NCI-H774 (cell line): Measurements from ENCODE around the gene PREX1.

Experiments used
- DNase-seq: peaks from one replicate; lab custom pipeline; 2025; lab: John Stamatoyannopoulos, UW

The PREX1 gene

DNA sequence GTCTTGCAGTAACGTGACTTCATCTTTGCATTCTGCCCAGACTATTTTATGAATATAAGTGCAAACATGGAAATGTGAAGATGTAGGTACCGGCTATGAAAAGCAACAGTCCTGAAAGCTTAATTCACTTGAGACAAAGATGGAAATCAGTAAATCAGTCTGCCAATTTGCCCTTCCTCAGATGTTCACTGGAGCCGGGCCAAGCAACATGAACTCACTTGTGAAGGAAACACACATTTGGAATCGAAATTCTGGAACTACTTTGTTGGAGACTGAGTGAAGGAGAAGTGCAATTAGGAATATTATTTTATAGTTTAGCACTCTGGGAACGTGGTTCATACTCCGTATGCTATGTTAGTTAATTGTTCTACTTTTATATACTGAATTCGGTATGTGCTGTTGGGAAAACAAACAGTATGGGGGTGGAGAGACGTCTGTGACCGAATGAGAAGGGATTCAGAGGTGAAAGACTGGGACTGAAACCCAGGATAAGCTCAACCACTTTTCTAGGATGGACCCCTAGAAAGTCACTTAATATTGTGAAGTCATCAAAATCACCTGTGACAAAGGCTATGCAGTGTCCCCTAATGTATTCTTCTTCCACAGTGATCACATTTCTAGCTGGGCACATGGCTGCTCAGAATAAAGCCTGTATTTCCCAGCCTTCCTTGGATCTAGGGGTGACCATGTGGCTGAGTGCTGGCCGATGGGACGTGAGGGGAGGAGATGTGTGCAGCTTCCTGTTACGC lies 95.5 kb downstream of the PREX1 start:
- no peak for DNase-seq

DNA sequence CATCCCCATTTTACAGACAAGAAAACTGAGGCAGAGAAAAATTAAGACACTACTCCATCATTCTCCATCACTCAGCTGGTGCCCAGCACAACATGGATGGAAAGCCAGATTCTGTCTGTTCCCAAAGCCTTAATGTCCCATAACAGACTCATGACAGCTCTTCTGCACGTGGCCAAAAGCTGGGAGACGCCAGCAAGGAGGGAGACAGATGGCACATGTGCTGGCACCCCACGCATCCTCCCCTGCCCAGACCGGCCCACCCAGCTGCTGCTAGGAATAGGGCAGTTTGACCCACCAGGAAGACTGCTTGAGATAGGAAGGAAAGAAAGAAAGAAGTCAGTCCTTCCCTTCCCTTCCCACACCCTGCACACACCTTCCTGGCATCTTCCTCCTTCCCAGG lies 96.3 kb downstream of the PREX1 start:
- DNase-seq, result no peak

DNA sequence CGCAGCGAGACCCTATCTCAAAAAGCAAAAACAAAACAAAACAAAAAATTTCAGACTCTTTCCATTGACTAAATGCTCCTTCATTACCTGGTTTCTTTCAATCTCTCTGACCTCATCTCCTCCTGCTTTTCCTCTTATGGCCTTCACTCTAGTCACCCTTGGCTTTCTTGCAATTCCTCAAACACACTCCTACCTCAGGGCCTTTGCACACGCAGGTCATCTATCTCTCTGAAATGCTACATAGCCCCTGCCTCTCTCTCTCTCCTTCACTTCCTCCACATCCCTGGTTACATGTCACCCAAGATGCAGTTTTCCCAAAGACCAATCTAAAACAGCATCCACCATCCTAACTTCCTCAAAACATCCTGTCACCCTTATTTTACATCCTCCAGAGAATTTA lies 96.8 kb downstream of the PREX1 start:
- DNase-seq, result no peak

DNA sequence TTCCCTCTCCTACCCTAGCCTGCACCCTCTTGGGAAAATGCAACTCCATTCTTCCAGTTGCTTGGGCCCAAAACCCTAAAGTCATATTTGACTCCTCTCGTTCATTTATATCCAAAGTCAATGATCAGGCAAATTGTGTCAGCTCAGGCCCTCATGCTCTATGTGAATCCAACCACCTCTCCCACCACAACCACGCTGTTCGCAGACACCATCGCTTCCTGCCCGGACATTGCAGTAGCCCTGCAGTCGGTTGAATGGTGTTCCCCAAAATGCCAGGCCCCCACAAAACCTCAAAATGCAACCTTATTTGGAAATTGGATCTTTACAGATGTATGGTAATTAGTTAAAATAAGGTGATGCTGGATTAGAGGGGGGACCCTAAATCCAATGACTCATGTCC lies 98.3 kb downstream of the PREX1 start:
- DNase-seq, result no peak

DNA sequence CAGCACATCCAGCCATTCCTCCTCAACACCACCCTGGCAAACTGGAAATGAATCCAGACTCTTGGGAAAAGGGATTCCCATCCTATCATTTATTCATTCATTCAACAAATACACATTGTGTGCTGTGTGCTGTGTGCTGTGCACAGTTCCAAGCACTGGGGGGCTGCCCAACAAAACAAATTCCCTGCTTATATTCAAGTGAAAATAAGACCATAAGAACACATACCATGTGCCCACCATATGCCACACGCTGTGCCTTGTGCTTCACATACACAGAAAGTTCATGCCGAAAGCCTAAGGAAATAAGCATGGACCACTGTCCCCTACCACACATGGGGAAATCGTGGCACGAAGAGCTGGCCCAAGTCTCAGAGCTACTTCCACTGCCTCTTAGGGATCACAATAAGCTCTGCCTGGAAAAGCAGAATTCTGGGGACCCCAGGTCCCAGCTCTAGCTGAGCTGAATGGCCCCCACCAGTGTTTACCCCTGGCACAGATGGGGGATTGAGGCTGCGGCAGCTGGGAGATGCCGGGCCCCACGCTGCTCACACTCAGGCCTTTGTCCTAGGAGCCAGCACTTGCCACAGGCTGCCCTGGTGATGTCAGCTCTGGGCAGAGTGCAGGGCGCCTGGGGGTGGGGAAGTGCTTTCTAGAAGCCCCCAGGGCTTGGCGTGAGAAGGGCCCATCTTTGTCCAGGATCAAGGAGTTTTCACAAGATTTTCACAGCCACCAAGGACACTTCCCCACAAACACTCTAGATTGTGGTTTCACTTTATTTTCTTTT lies 99.6 kb downstream of the PREX1 start:
- no peak for DNase-seq

DNA sequence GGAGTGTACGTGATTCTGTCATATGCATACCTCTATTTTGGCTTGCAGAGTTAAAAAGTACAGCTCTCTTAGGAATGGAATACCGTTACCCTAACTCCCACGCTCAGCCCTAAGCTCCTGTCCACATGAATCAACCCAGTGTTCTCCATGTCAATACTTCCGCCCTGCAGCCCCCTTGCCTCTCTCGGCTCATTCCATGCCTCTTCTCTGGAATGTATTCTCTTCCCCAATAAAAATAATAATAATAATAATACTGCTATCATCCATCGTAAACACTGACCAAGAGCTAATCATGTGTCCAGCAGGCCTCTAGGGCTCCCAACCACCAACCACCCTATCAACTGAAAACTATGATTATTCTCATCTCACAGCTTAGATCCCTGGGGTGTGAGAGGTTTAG lies 100.6 kb downstream of the PREX1 start:
- DNase-seq, result no peak

DNA sequence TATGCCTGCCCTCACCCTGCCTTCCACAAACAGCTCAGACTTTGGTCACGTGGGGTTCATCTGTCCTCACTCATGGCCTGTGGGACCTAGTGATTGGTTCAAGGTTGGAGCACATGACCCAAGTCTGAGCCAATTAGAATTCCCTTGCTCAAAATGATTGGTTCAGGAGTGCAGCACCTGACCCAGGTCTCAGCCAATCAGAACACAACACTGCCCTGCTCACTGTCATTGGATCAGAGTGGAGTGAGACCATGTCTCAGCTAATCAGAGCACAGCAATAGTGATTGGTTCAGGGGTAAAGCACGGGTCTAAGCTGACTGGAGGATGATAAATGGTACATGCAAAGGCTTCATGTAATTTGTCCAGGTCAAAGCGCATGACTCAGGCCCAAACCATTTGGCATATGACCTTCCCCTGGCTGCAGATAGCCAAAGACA lies 102.2 kb downstream of the PREX1 start:
- DNase-seq, result no peak

DNA sequence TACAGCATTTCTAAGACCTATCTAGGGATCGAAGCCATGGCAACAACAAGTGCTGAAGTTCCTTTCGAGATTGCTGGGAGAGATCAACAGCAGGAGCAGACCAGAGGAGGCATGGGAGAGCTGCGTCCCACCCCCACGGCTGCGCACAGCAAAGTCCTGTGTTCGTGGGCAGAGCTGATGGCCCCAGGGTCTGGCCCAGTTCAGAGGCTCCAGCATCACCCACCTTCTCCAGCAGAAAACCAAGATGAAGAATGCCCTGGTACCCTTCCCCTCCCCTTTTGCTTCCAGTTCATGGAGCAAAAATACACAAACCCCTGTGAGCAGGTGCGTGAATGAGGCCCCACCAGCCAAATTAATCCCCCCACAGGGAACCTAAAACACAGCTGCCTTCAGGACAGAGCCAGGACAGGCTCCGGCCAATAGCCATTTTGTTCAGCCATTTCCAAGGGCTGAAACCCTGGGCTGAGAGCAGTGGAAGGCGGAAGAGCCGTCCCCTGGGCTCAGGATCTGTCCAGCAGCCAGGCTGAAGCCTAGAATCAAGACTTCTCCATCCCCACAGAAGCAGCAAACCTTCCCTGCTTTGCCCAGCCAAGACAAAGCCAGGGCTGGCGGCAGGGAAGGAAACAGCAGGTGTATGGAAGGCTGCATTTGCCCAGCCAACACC lies 102.8 kb downstream of the PREX1 start:
- DNase-seq, result no peak

DNA sequence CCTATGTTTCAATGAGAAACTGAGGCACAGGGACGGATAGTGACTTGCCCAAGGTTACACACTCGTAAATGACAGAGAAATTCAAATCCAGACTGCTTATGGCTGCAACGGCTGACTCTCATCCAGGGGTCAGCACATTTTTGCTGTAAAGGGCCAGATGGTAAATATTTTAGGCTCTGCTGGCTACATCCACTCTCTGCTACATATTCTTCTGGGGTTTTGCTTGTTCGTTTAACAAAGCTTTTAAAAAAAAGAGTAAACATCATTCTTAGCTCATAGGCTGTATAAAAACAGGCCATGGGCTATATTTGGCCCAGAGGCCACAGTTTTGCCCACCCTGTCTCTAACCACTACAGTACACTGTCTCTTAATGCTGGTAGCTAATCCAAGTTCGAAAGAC lies 103.4 kb downstream of the PREX1 start:
- no peak for DNase-seq

DNA sequence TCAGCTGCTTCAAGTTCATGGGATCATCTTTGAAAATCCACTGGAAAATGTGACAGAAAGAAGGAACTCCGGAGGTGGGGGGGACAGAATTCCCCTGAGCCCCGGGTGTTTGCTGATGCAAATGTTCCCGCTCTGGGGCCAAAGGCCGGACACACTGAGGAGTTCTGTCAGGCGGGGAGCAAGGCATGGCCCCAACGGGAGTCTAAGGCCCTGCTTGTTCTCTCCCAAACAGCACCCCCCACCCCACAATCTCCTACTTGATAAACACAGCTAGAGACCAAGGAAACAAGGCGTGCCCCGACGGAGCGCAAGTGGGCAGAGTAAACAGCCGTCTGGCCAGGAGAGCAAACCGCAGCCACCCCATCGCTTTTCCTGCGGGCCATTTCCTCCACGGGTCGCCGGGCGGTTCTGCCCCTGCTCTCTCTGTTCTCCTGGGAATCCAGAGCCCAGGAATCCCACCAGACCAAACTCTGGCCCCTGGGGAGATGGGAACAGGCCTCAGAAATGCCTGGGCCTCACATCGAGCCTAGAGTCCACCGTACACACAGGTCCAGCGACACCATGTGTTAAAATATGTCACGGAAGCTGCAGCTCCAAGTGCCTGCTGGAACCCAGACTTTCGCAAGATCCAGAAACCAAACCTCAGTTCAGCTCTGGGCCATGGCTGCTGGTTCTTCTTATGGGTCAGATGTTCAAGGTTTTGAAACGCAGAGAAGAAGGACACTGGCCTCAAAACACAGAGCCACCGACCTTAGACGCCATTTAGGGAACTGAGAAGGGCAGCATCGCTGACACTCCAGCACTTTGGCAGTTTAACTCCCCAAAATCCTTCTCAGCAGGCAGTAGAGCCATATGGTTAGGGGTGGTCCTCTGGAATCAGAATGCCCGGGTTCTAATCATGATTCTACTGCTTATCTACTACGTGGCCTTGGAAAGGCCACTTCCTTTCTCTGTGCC lies 104.2 kb downstream of the PREX1 start:
- no peak for DNase-seq

DNA sequence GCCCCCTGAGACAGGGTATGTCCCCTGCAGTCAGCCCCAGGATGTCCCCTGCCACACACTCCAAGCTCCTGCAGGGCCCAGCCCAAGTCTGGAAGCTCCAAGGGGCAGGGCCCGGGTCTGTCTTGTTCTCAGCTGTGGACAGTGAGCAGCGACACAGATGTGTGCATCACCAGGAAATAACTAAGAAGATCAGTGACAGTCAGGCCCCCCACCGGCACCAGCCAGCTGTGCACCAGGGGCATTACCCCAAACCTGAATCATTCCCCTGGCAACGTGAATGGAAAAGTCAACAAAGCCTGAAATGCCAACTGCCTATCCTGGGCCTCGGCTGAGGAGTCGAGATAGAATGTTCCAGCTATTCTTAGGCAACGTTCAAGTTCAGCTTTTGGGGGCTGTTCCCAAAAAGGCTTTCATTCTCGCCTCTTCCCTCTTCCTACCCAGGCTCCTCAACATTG lies 105.0 kb downstream of the PREX1 start:
- DNase-seq, result no peak

DNA sequence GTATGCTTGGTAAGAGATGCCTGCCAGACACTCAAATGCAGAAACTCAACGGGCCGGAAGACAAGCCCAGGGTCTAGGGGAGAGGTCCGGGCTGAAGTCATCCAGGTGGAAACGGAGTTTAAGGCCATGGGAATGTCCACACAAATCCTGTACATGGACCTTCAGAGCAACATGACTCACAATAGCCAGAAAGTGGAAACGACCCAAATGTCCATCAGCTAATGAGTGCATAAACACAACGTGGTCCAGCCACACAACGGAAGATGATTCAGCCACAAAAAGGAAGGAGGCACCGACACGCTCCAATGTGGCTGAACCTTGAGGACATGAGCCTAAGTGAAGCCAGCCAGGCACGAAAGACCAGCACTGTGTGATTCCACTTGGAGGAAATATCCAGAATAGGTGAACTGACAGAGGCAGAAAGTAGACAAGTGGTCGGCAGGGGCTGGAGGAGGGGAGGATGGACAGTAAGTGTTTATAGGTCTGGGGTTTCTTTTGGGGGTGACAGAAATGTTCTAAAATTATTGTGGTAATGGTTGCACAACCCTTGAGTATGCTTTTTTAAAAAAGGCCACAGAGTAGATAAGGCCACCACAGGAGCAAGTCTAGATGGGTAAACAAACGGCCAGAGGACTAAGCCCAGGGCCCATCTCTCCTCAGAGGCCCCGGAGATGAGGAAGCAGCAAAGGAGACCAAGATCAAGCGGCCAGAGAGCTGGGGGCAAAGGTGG lies 105.6 kb downstream of the PREX1 start:
- no peak for DNase-seq

DNA sequence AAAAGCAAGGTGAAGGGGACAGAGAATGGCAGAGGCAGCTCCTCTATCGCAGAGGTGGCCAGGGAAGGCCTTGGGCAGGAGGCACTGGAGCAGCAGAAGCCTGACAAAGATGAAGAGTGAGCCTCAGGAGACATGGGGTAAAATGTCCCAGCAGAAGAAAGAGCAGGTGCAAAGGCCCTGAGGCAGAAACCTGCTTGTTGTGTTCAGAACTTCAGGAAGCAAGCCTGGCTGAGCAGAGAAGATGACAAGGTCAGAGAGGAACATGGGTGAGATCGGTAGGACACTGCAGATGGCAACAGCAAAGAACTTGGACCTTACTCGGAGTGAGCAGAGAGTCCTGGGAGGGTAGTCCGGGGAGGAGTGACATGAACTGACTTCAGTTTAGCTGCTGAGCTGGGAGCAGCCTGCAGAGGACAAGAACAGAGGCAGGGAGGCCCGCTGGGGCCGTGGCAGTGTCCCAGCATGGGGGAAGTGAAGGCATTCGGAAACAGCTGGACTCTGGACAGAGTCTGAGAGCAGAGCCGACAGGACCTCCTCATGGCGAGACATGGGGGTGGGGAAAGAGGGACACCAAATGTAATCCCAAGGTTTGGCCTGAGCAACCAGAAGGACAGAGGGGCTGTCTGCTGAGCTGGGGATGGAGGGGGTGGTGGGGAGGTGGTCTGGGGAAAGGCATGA lies 106.3 kb downstream of the PREX1 start:
- no peak for DNase-seq

DNA sequence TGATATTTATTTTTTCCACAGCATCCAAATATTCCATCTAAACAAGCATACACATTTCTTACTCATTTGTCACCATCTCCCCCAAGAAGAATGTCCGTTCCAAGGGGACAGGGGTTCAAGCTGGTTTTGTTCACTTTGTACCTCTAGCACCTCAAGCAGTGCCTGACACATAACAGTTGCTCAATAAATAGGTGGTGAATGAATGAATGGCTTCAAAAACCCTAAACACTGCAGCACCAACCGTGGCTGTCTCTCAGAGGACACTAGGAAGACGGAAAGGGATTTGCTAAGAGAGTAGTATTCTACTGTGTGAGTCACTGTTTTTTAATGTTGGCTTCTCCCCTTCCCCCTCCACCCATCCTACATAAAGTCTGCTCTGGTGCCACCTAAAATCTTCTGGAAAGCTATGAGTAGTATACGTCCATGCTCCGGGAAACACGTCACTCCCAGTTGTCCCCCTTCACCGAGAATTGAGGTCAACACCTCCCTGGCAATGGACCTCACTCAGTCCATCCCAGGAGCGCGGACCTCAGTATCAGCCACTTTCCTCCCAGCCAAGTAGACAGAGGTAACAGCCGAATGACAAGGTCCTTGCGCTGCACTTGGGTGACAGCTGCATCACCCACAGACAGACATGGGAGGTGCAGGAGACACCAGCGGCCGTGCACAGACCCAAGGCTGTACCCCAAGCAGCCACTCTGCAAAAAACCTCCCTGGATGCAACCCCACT lies 107.4 kb downstream of the PREX1 start:
- DNase-seq, result no peak

DNA sequence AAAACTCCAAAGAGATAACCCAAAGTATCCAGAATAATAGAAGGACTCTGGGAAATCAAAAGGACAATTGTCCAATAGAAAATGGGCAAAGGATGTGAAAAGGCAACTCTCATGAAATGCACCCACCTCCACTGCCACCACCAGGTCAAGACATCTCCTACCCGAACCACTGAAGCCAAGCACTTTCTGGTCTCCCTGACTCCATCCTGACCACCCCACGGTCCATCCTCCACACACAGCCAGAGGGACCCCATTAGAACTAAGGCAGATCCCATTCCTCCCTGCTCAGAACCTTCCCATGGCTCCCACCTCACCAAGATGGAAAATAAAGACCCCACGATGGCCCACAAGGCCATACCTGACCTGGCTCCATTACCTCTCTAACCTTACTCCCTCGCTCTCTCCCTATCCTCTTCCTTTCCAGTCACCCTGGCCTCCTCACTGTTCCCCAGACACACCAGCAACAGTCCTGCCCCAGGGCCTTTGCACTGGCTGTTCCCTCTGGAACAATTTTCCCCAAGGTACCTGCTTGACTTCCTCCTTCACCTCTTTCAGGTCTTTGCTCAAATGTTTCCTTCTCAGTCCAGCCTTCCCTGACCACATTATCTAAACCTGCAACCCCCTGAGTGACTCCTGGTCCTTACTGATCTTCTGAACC lies 108.1 kb downstream of the PREX1 start:
- no peak for DNase-seq

DNA sequence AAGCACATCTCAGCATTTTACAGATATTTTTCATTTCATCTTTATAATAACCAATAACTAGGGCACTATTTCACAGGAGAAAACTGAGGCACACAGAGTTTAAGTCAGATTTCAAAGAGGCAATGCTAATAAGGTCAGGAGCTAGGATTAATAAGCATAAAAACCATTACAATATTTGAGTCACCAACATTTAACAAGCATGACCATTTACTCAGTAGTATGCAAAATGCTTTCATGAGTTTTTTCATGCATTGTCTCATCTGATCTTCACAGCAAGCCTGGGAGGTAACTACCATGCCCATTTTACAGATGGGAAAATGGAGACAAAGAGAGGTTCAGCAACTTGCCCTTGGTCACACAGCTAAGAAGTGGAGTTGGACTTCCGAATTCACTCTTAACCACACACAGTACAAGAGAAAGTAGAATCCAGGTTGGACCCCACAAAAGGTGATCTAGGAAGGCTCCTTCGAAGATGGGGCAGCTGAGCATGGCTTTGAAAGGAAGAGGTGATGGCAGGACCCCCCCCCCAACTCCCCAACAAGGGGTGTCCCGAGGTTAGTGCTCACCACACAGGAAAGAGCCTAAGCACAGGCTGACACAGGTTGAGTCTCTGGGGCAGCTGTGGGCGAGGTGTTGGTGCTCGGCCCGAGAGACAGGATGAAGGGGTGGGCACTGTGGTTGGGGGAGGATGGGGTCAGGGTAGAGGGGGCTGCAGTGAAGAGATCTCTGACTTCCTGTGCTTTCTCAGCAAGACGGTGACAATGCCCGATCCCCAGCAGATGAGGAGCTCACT lies 108.8 kb downstream of the PREX1 start:
- no peak for DNase-seq

DNA sequence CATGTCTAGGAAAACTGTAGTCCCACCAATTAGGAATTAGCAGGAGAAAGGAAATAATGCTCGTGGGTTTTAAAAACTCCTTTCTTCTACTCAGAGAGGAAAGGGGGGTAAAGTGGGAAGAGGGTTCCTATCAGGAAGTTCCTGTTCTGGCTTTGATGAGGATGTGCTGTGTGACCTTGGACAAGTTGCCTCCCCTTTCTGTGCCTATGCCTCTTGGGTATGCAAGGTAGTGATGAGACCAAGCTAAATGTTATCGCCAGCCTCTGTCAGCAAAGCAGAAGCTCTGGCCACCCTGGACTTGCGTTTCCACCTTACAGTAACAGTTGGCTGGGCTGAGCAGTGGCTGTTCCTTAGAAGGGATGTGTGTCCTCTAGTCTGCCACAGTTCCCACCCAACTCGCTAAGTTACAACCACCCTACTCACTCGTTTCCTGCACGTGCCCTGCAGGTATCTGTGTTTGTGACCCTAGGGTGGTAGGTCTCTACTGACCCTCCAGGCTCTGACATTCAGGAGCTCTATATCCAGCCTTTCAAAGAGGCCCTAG lies 110.0 kb downstream of the PREX1 start:
- no peak for DNase-seq

DNA sequence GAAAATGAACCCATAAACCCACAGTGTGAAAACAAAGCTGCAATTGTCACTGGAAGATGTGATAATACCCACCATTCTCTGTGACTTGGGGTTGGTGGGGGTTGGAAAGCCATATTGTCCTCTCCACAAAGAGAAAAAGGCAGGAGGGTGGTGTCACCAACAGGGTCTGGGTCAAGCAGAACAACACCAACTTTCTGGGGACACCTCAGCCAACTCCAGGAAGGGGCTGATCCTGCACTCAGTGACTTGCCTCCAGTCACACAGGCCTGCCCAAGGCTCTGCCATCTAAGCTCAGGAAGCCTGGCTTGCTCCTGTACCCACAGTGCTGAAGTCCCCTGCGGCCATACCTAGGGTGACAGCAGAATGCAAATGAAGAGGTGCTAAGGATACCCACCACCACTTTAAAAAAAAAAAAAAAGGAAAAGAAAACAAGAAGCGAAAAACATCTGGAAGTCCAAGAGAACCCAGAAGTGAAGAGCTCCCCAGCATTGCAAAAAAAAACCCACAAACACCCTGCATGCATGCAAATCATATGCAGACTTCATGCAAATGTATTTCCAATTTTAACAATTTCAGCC lies 110.6 kb downstream of the PREX1 start:
- no peak for DNase-seq
